SK-N-SH (cell line): ENCODE results near the gene RASGRP4. TPM values are rescaled to one million over a fixed set of nuclear protein-coding genes. Genes with fewer than 3 reads are reported as not detected.
"Not testable (repeated sequence)": the region's sequence is repeated elsewhere in the genome, so short reads cannot be mapped to it uniquely, and the experiment has no call there.

Experiments
- CTCF ChIA-PET: fragments of 300-600, 350-600 bp; formaldehyde crosslinking; extraction: SDS; loops from one replicate; lab custom pipeline; 2021; lab: Yijun Ruan, JAX
- POLR2A ChIA-PET: fragments of 350-600 bp; sonication (Branson Sonifier 250); formaldehyde crosslinking; extraction: SDS; loops from one replicate; lab custom pipeline; 2020; ENCODE audit warnings: antibody characterized with exemption, inconsistent platforms; lab: Yijun Ruan, JAX
- DNase-seq: peaks from one replicate; pipeline ENCODE4 v3.0.0; 2012
- H2AFZ ChIP-seq: fragments of 200-600 bp; sonication (generic); 2 replicates; pipeline ENCODE4 v1.8.1; 2016; ENCODE audit warnings: antibody characterized with exemption, mild to moderate bottlenecking, low read depth
- H3F3A ChIP-seq: fragments of 200-600 bp; sonication (generic); replicated peaks from 2 replicates; pipeline ENCODE3; 2016; ENCODE audit warnings: antibody characterized with exemption, mild to moderate bottlenecking; ENCODE audit not compliant: insufficient read depth
- H3K27ac ChIP-seq, 2 experiments: fragments of 200-500 bp in 1 of 2; fragments of 200-600 bp in 1 of 2; sonication (Bioruptor generic) in 1 of 2; sonication (generic), shearing (Covaris generic) in 1 of 2; 2 replicates each; pipeline versions ENCODE4 v1.5.1 to v1.6.1; 2014 to 2016; ENCODE audit warnings: low read depth in 2 of 2, inconsistent platforms in 1 of 2, low read length in 1 of 2, mild to moderate bottlenecking in 1 of 2, mixed read lengths in 1 of 2
- H3K27me3 ChIP-seq: fragments of 200-600 bp; sonication (generic), shearing (Covaris generic); 2 replicates; pipeline ENCODE4 v1.6.1; 2016; ENCODE audit warnings: mixed run types; ENCODE audit not compliant: insufficient read depth
- H3K36me3 ChIP-seq, 2 experiments: fragments of 200-500 bp in 1 of 2; fragments of 200-600 bp in 1 of 2; sonication (Bioruptor generic) in 1 of 2; sonication (generic) in 1 of 2; replicated peaks in 1 of 2; 2 replicates each; pipeline versions ENCODE3 to v1.5.1; 2014 to 2016; ENCODE audit warnings: low read length in 1 of 2, mild to moderate bottlenecking in 1 of 2; ENCODE audit not compliant: insufficient read depth in 2 of 2, control insufficient read depth in 1 of 2
- H3K4me1 ChIP-seq, 2 experiments: fragments of 200-500 bp in 1 of 2; fragments of 200-600 bp in 1 of 2; sonication (Bioruptor generic) in 1 of 2; sonication (generic), shearing (Covaris generic) in 1 of 2; 2 replicates each; pipeline versions ENCODE4 v1.5.1 to v1.6.1; 2014 to 2016; ENCODE audit warnings: low read depth in 1 of 2, low read length in 1 of 2, mixed run types in 1 of 2; ENCODE audit not compliant: insufficient read depth in 2 of 2, control insufficient read depth in 1 of 2
- H3K4me2 ChIP-seq: fragments of 200-600 bp; sonication (generic), shearing (Covaris generic); 2 replicates; pipeline ENCODE4 v1.6.1; 2017; ENCODE audit warnings: mixed run types
- H3K4me3 ChIP-seq, 2 experiments: fragments of 200-500 bp in 1 of 2; fragments of 200-600 bp in 1 of 2; sonication (Bioruptor generic) in 1 of 2; sonication (generic), shearing (Covaris generic) in 1 of 2; 2 replicates each; pipeline versions ENCODE4 v1.5.1 to v1.8.1; 2014 to 2016; ENCODE audit warnings: low read depth in 2 of 2, inconsistent platforms in 1 of 2, low read length in 1 of 2, mild to moderate bottlenecking in 1 of 2, mixed read lengths in 1 of 2, moderate library complexity in 1 of 2
- H3K79me2 ChIP-seq: fragments of 200-600 bp; sonication (generic); 2 replicates; pipeline ENCODE4 v1.8.1; 2017; ENCODE audit warnings: mild to moderate bottlenecking; ENCODE audit not compliant: insufficient read depth
- H3K9ac ChIP-seq: fragments of 200-600 bp; sonication (generic); 2 replicates; pipeline ENCODE4 v1.6.1; 2017; ENCODE audit warnings: mixed run types
- H3K9me2 ChIP-seq: fragments of 200-600 bp; sonication (generic); 2 replicates; pipeline ENCODE4 v1.6.1; 2017; ENCODE audit warnings: mixed run types
- H3K9me3 ChIP-seq: fragments of 200-600 bp; sonication (generic); 2 replicates; pipeline ENCODE4 v1.6.1; 2017; ENCODE audit warnings: mixed run types, mild to moderate bottlenecking, moderate library complexity
- H4K20me1 ChIP-seq: fragments of 200-600 bp; sonication (generic); 2 replicates; pipeline ENCODE4 v1.6.1; 2017; ENCODE audit warnings: mild to moderate bottlenecking, mixed run types; ENCODE audit not compliant: insufficient read depth
- CHD2 ChIP-seq: fragments of 150-350 bp; IDR thresholded peaks from 2 replicates; pipeline ENCODE4 v1.6.1; 2018; ENCODE audit warnings: low read length; ENCODE audit not compliant: partially characterized antibody
- EZH2phosphoT487 ChIP-seq: fragments of 200-600 bp; sonication (generic); IDR thresholded peaks from 2 replicates; pipeline ENCODE4 v1.6.1; 2017; ENCODE audit warnings: low read depth, mixed run types, mild to moderate bottlenecking, antibody characterized with exemption, moderate library complexity, borderline replicate concordance
- JUND ChIP-seq: IDR thresholded peaks from 2 replicates; pipeline ENCODE4 v1.4.0; 2012
- MAX ChIP-seq: IDR thresholded peaks from 2 replicates; pipeline ENCODE4 v1.4.0; 2012; ENCODE audit warnings: low read depth
- NFIC ChIP-seq: IDR thresholded peaks from 2 replicates; pipeline ENCODE4 v1.4.0; 2012; ENCODE audit warnings: borderline replicate concordance
- NRF1 ChIP-seq: IDR thresholded peaks from 2 replicates; pipeline ENCODE4 v1.6.1; 2012; ENCODE audit warnings: low read depth, mild to moderate bottlenecking, low read length
- POLR2AphosphoS5 ChIP-seq: IDR thresholded peaks from 2 replicates; pipeline ENCODE4 v1.6.1; 2012; ENCODE audit warnings: low read depth, low read length
- RAD21 ChIP-seq: IDR thresholded peaks from 2 replicates; pipeline ENCODE4 v1.6.1; 2012; ENCODE audit warnings: mild to moderate bottlenecking, low read length
- RCOR1 ChIP-seq: fragments of 150-350 bp; IDR thresholded peaks from 2 replicates; pipeline ENCODE4 v1.6.1; 2017; ENCODE audit warnings: antibody characterized with exemption, low read length
- RXRA ChIP-seq: IDR thresholded peaks from 2 replicates; pipeline ENCODE4 v1.4.0; 2012; ENCODE audit warnings: low read depth, mild to moderate bottlenecking, borderline replicate concordance
- SIN3A ChIP-seq: IDR thresholded peaks from 2 replicates; pipeline ENCODE4 v1.6.1; 2012; ENCODE audit warnings: low read depth, mild to moderate bottlenecking, low read length, moderate library complexity, borderline replicate concordance
- SMC3 ChIP-seq: IDR thresholded peaks from 2 replicates; pipeline ENCODE4 v1.6.1; 2012; ENCODE audit warnings: low read depth, low read length, improper control_type of control experiment
- TAF1 ChIP-seq: IDR thresholded peaks from 2 replicates; pipeline ENCODE4 v1.6.1; 2012; ENCODE audit warnings: low read depth, mild to moderate bottlenecking, low read length, moderate library complexity, borderline replicate concordance
- TCF12 ChIP-seq: IDR thresholded peaks from 2 replicates; pipeline ENCODE4 v1.4.0; 2012
- TEAD4 ChIP-seq: IDR thresholded peaks from 2 replicates; pipeline ENCODE4 v1.4.0; 2012; ENCODE audit warnings: mild to moderate bottlenecking, borderline replicate concordance; ENCODE audit not compliant: insufficient read depth
- YY1 ChIP-seq: IDR thresholded peaks from 2 replicates; pipeline ENCODE4 v1.4.0; 2012; ENCODE audit warnings: low read depth, mild to moderate bottlenecking
- ZBTB33 ChIP-seq: IDR thresholded peaks from 2 replicates; pipeline ENCODE4 v1.4.0; 2012; ENCODE audit warnings: low read depth, borderline replicate concordance
- WGBS: methylation state at CpG from one replicate; pipeline ENCODE4 v1.1.6; 2017; ENCODE audit warnings: low lambda C conversion rate; 5-methylcytosine and 5-hydroxymethylcytosine counted together
- polyA plus RNA-seq, 3 experiments: library from polyadenylated mRNA; depleted of rRNA; stranded (reverse); fragments of >200 nt; gene quantifications; 2 replicates each; pipeline ENCODE4 v1.2.3, GENCODE V29; 2012

RASGRP4 gene
- polyA plus RNA-seq, 1 of the 3 experiments (the other 2 are of a cell fraction) = not detected

GRCh38 chr19:38411041-38411712, 14.8 kb downstream of the RASGRP4 start:
- Histone ChIP-seq H3K9me2 (no peaks in the 10 kb centered on the region), H3K27me3 (no peaks in the 10 kb centered on the region), H3F3A (peaks cover 3% of the 10 kb centered on the region), H2AFZ (no peak overlapping the region), H3K4me3 (no peak overlapping the region), H3K4me2 (no peak overlapping the region), H3K79me2 (no peaks in the 10 kb centered on the region), H3K27ac (no peak overlapping the region), H3K9ac (no peak overlapping the region), H3K36me3 (no peaks in the 10 kb centered on the region), H3K4me1 (no peaks in the 10 kb centered on the region), H3K9me3 (no peaks in the 10 kb centered on the region), H4K20me1 (no peaks in the 10 kb centered on the region)
- ChIA-PET POLR2A (no interaction called here), CTCF (interaction anchor here (4.0 kb wide), 1 partner anchor 8 kb away, joined by 30 read pairs; the partner anchor contains the start of gene FAM98C)
- WGBS = 71% methylated on average over 13 of the region's 13 CpGs
- TF ChIP-seq YY1 (no peak), RAD21 (no peak), RXRA (no peak), NFIC (no peak), SIN3A (no peak), EZH2phosphoT487 (no peak), NRF1 (no peak), SMC3 (no peak), CHD2 (no peak), RCOR1 (no peak), JUND (no peak), TCF12 (no peak), MAX (no peak), ZBTB33 (no peak), TEAD4 (no peak), POLR2AphosphoS5 (no peak), TAF1 (no peak)
- DNase-seq = no peak

GRCh38 chr19:38410407-38410806, 15.6 kb downstream of the RASGRP4 start:
- WGBS = 60% methylated on average over 6 of the region's 6 CpGs
- H3K36me3 ChIP-seq, DNase-seq, H3F3A ChIP-seq, H4K20me1 ChIP-seq, H3K9me3 ChIP-seq, H3K27ac ChIP-seq, POLR2A ChIA-PET, H2AFZ ChIP-seq, H3K4me1 ChIP-seq, H3K9ac ChIP-seq, H3K4me3 ChIP-seq, H3K79me2 ChIP-seq, H3K4me2 ChIP-seq, CTCF ChIA-PET, H3K27me3 ChIP-seq, H3K9me2 ChIP-seq: not testable (repeated sequence)
